Right lobe of liver (tissue), 6 donors: ENCODE results near the gene HIGD1C. TPM values are rescaled to one million over a fixed set of nuclear protein-coding genes. Genes with fewer than 3 reads are reported as not detected.

Experiments
- ATAC-seq, 4 donors: fragments of 200-7000 bp; cut with Tn5 transposase; one replicate each; pipeline ENCODE4 v1.9.1; 2020; ENCODE audit warnings: mild to moderate bottlenecking in 4 of 4, moderate library complexity in 4 of 4
- DNase-seq, 3 donors: peaks; one replicate each; pipeline ENCODE4 v3.0.0-alpha.2; 2020
- H3K27ac ChIP-seq, 3 donors: fragments of 200-600 bp; one replicate each; pipeline ENCODE4 v1.8.0; 2022
- H3K27me3 ChIP-seq, 2 donors: fragments of 200-600 bp; one replicate each; pipeline ENCODE4 v1.8.0; 2022
- H3K36me3 ChIP-seq, 4 donors: fragments of 200-600 bp; sonication (generic) in 1 of 4; one replicate each; pipeline versions ENCODE4 v1.5.1 to v1.8.0; 2017 to 2022; ENCODE audit warnings: control low read depth in 1 of 4
- H3K4me1 ChIP-seq, 4 donors: fragments of 200-600 bp; sonication (generic) in 1 of 4; one replicate each; pipeline versions ENCODE4 v1.5.1 to v1.8.0; 2017 to 2022; ENCODE audit warnings: control low read depth in 1 of 4
- H3K4me3 ChIP-seq, 3 donors: fragments of 200-600 bp; one replicate each; pipeline ENCODE4 v1.8.0; 2022
- H3K9me3 ChIP-seq, 4 donors: fragments of 200-600 bp; sonication (generic) in 1 of 4; one replicate each; pipeline versions ENCODE4 v1.5.1 to v1.8.0; 2017 to 2022; ENCODE audit warnings: control low read depth in 1 of 4
- POLR2A ChIP-seq: fragments of 450-650 bp; IDR thresholded peaks from one replicate; pipeline ENCODE4 v1.6.1; 2017; ENCODE audit warnings: antibody characterized with exemption, mild to moderate bottlenecking
- WGBS: methylation state at CpG from one replicate; pipeline ENCODE4 v1.1.6; 2018; ENCODE audit warnings: low coverage, low lambda C conversion rate; ENCODE audit not compliant: insufficient coverage; ENCODE audit errors: missing lambda C conversion rate; 5-methylcytosine and 5-hydroxymethylcytosine counted together
- intact Hi-C, 2 donors: fragments of 100-400 bp; cut with DNase I; formaldehyde crosslinking; loops; one replicate each; pipeline versions ENCODE4 v1.11.2 to v1.14.1; 2022
- total RNA-seq, 6 experiments: library from RNA; depleted of rRNA in 2 of 6; stranded (reverse); fragments of >200 nt in 2 of 6; fragmentation: NEBNext Ultra II Directional in 3 of 6; extraction: Animal tissue kit (Norgen Biotek cat#: 25700) in 3 of 6; gene quantifications; one replicate each; pipeline versions ENCODE4 v1.1.0 to v1.2.4, GENCODE V29; 2016 to 2023
- TF ChIP-seq, protein P1 (sequence below), 4 donors: fragments of 200-600 bp in 3 of 4; fragments of 450-650 bp in 1 of 4; IDR thresholded peaks; one replicate each; pipeline versions ENCODE4 v1.5.1 to v1.8.0; 2016 to 2022; ENCODE audit warnings: antibody characterized with exemption in 4 of 4, mild to moderate bottlenecking in 2 of 4
- donor health status: DM: no; HTN: yes; CAD: no.
- donor health status: DM: no; HTN: no; CAD: no.
- donor health status: DM: no; HTN: no; CAD: no.
- donor health status: DM: no; HTN: yes; CAD: no.
- donor health status: DM: no; HTN: yes; CAD: no.

HIGD1C gene
- total RNA-seq, 6 experiments from 2014 or later = not detected

DNA sequence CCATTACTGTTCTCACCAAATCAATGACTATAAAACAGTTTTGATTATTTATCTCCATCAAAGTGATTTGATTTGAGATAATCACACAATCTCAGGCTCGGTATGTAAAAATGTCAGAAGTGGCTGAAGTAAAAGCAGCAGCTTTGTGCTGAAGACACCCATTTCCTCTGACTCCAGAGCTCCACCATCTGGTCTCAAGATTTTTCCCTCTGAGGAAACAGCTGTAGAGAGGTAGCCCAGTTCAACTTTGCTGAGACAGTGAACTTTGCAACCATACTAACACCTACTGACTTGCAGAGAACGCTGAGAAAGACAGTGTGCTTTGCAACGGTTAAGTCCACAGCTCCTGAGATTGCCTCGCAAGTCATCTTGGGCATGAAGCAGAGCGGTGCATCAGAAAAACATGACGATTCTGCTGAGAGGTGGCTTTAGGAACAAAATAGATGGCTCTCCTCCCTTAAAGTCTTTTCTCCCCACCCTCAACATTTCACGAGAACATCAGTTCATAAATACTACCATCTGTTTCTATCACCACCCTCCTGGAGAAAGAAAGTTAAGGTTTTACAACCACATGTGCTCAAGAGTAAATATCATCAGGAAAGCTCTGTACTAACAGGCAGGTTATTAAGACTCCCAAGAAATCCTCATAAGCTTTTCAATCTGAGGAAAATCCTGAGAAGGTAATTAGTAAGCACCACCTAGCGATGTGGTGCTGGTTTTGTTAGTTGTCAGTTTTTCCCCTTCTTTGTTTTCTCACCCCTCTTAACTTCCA lies 34.8 kb downstream of the HIGD1C start:
- Histone ChIP-seq H3K27ac (peak overlapping the region in 1 of 3 donors; percentile 78), H3K27me3 (no peaks in the 10 kb centered on the region), H3K4me1 (peaks cover 0 to 24% (median 5%) of the 10 kb centered on the region in 4 donors), H3K9me3 (no peaks in the 10 kb centered on the region), H3K4me3 (no peak overlapping the region), H3K36me3 (peaks cover 0 to 32% (median 21%) of the 10 kb centered on the region in 4 donors)
- ATAC-seq (peak; percentile 87 to 96 (median 92)), DNase-seq (peak in 1 of 3 donors; percentile 63)
- TF ChIP-seq, protein P1, sequence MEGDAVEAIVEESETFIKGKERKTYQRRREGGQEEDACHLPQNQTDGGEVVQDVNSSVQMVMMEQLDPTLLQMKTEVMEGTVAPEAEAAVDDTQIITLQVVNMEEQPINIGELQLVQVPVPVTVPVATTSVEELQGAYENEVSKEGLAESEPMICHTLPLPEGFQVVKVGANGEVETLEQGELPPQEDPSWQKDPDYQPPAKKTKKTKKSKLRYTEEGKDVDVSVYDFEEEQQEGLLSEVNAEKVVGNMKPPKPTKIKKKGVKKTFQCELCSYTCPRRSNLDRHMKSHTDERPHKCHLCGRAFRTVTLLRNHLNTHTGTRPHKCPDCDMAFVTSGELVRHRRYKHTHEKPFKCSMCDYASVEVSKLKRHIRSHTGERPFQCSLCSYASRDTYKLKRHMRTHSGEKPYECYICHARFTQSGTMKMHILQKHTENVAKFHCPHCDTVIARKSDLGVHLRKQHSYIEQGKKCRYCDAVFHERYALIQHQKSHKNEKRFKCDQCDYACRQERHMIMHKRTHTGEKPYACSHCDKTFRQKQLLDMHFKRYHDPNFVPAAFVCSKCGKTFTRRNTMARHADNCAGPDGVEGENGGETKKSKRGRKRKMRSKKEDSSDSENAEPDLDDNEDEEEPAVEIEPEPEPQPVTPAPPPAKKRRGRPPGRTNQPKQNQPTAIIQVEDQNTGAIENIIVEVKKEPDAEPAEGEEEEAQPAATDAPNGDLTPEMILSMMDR (IDR thresholded peaks at IDR 0.05) = peak; percentile 45 to 73 (median 67)
- no peak for TF ChIP-seq POLR2A
- 39% methylated on average over 8 of the region's 8 CpGs for WGBS
- intact Hi-C loops = loop anchor here (10.0 kb wide), 2 partner anchors 62 to 162 kb away; a partner anchor contains a TSS

DNA sequence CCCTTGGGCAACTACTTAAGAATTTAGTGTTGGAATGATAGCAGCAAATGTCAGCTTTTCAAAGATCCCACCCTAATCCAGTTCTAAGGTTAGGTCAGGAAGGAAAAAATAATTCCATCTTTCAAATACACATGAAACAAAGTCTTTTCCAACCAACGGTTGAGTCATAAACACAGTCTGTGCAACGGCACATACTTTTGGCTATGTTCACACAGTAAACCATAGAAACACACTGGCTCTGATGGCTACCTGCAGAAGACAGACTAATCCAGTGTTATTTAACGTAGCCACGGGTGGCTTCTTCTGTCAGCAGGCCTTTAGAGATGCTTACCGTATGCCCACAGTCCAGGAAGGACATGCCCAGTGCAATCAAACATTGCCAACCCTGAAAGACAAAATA lies 35.7 kb downstream of the HIGD1C start:
- DNase-seq (no peak), ATAC-seq (no peak)
- no peaks in the 10 kb centered on the region for H3K9me3 ChIP-seq
- peaks cover 0 to 24% (median 5%) of the 10 kb centered on the region in 4 donors for H3K4me1 ChIP-seq
- H3K27me3 ChIP-seq = no peaks in the 10 kb centered on the region
- H3K4me3 ChIP-seq = no peak overlapping the region
- TF ChIP-seq POLR2A = no peak
- TF ChIP-seq, protein P1 (IDR thresholded peaks at IDR 0.05) = no peak
- WGBS = 58% methylated on average over 4 of the region's 5 CpGs
- peaks cover 0 to 39% (median 23%) of the 10 kb centered on the region in 4 donors for H3K36me3 ChIP-seq
- intact Hi-C loops = loop anchor here (10.0 kb wide), 2 partner anchors 63 to 163 kb away; a partner anchor contains a TSS
- no peak overlapping the region for H3K27ac ChIP-seq

DNA sequence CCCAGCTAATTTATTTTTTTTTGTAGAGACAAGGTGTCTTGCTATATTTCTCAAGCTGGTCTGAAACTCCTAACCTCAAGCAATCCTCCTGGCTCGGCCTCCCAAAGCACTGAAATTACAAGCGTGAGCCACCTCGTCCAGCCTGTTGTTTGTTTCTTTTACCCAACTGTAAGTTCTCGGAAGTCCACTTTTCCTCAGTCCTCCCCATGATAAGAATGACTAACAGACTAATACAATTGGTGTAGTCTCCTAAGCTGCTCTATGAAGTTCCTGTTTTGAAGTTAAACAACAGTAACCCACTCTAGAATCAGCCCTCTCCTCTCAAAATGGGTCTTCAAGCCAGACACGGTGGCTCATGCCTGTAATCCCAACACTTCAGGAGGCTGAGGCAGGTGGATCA lies 36.5 kb downstream of the HIGD1C start:
- DNase-seq (no peak), ATAC-seq (no peak)
- Histone ChIP-seq H3K27ac (no peak overlapping the region), H3K4me1 (peaks cover 0 to 24% (median 5%) of the 10 kb centered on the region in 4 donors), H3K9me3 (no peaks in the 10 kb centered on the region), H3K4me3 (no peak overlapping the region), H3K36me3 (peaks cover 0 to 39% (median 23%) of the 10 kb centered on the region in 4 donors), H3K27me3 (no peaks in the 10 kb centered on the region)
- intact Hi-C loops = loop anchor here (10.0 kb wide), 2 partner anchors 64 to 164 kb away; a partner anchor contains a TSS
- WGBS = 92% methylated on average over 4 of the region's 5 CpGs
- TF ChIP-seq, protein P1 (IDR thresholded peaks at IDR 0.05) = no peak
- TF ChIP-seq POLR2A = no peak

DNA sequence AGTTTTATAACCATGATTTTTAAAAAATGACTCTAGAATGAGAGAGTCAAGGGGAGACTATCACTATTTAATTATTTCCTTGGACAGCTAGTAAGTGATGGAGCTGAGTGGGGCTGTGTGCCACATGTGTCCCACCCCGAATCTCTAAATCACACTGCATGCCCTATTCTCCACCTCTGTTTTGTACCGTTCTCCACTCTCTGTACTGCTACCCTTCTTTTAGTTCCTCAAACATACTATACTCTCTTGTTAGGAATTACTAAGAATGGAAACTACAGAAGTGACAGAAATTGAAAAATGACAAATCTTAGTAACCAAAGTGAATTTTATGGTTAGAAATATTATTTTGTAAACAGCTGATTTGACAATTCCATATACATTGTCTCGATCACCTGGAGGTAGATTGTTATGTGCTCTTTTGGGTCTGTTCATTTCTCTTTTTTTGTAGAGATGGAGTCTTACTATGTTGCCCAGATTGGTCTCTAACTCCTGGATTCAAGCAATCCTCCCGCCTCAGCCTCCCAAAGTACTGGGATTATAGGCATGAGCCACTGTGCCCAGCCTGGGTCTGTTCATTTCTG lies 37.9 kb downstream of the HIGD1C start:
- no peak for TF ChIP-seq POLR2A
- TF ChIP-seq, protein P1 (IDR thresholded peaks at IDR 0.05) = no peak
- ATAC-seq = no peak
- WGBS = 84% methylated on average over 4 of the region's 4 CpGs
- Histone ChIP-seq H3K27me3 (no peaks in the 10 kb centered on the region), H3K4me1 (peaks cover 0 to 16% (median 3%) of the 10 kb centered on the region in 4 donors), H3K9me3 (no peaks in the 10 kb centered on the region), H3K36me3 (peaks cover 0 to 51% (median 23%) of the 10 kb centered on the region in 4 donors), H3K27ac (no peak overlapping the region), H3K4me3 (no peak overlapping the region)
- no peak for DNase-seq
- intact Hi-C loops = no loop called here
